ENCODE results near the gene GJA3. TPM values are rescaled to one million over a fixed set of nuclear protein-coding genes. Genes with fewer than 3 reads are reported as not detected.

GJA3 gene
- total and polyA plus RNA-seq, 12 donors = 4.0 to 30.1 (median 18.3) TPM

DNA sequence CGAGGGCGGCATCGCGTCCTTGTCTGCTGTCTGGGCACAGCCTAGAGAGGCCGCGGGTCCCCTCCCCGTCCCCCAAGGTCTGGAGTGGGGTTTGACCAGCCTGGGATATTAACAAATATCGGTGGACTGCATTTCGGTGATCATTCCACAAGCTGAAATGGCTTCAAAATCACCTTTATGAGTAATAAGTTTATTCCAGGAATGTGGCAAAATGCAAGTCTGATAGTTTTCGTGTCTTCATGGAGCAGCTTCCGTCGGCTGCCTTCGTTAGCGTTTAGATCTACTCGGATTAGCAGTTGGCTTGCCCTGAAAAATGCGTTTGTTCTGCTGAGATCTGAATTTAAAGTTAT is 1.1 kb upstream of the GJA3 start:
- intact Hi-C loops (cut with DNase I) = loop anchor here (2.0 to 10.0 kb wide), 12 partner anchors 21 to 177 kb away; no protein-coding TSS in a partner anchor
- peak overlapping the region in 9 of 10 donors; percentile 68 to 89 (median 80) for H3K27ac ChIP-seq
- peaks cover 0 to 23% (median 12%) of the 10 kb centered on the region in 9 donors for H3K4me1 ChIP-seq
- H3K4me3 ChIP-seq = peak overlapping the region in 9 of 10 donors; percentile 49 to 66 (median 63)
- TF ChIP-seq, protein P1, sequence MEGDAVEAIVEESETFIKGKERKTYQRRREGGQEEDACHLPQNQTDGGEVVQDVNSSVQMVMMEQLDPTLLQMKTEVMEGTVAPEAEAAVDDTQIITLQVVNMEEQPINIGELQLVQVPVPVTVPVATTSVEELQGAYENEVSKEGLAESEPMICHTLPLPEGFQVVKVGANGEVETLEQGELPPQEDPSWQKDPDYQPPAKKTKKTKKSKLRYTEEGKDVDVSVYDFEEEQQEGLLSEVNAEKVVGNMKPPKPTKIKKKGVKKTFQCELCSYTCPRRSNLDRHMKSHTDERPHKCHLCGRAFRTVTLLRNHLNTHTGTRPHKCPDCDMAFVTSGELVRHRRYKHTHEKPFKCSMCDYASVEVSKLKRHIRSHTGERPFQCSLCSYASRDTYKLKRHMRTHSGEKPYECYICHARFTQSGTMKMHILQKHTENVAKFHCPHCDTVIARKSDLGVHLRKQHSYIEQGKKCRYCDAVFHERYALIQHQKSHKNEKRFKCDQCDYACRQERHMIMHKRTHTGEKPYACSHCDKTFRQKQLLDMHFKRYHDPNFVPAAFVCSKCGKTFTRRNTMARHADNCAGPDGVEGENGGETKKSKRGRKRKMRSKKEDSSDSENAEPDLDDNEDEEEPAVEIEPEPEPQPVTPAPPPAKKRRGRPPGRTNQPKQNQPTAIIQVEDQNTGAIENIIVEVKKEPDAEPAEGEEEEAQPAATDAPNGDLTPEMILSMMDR (IDR thresholded peaks at IDR 0.05) = no peak
- no peaks in the 10 kb centered on the region for H3K36me3 ChIP-seq
- H3K27me3 ChIP-seq = peaks cover 0 to 84% (median 69%) of the 10 kb centered on the region in 7 donors
- 36 to 45% methylated on average over 16 of the region's 16 CpGs for WGBS, 2 donors
- DNase-seq = no peak
- H3K9me3 ChIP-seq = no peaks in the 10 kb centered on the region
- ATAC-seq = peak in 3 of 8 donors; percentile 12 to 32 (median 12)

DNA sequence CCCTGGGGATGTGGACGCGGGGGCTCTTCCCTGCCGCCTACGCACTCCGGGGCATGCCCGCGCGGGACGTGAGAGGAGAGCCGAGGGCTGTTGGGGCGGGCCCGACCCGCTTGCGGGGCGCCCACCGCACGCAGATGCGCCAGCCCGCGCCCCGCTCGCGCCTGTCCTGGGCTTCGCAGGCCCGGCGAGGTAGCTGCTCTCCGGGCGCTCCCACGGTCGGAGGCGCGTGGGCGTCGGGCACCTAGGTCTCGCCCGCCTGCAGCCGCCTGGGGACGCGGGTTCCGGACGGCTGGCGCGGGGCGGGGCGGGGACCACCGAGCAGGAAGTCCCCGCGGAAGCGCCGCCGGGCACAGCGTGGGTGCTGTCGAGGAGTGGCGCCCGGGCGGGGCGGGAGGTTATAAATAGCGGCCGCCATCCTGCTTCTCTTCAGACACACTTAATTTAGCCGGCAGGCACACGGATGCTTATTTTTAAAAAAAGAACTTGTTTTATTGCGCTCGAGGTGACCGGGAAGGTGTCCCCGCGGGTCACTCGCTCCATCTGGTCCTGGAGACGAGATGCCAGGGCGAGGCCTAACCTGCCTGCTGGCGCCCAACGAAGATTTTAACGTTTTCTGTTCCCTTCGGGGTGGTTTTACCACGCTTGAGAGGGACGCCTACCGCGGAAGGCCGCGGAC is 561 bp upstream of the GJA3 start:
- 1 to 3% methylated on average over 76 to 79 of the region's 79 CpGs for WGBS, 2 donors
- Histone ChIP-seq H3K36me3 (no peaks in the 10 kb centered on the region), H3K27ac (peak overlapping the region; percentile 19 to 89 (median 79)), H3K27me3 (peaks cover 0 to 89% (median 74%) of the 10 kb centered on the region in 7 donors), H3K4me3 (peak overlapping the region; percentile 33 to 66 (median 62)), H3K9me3 (no peaks in the 10 kb centered on the region), H3K4me1 (peaks cover 0 to 23% (median 12%) of the 10 kb centered on the region in 9 donors)
- intact Hi-C loops (cut with DNase I) = loop anchor here (2.0 to 10.0 kb wide), 9 partner anchors 21 to 177 kb away; no protein-coding TSS in a partner anchor
- DNase-seq (peak in 1 of 2 donors; percentile 50), ATAC-seq (peak; percentile 64 to 80 (median 72))
- TF ChIP-seq, protein P1 (IDR thresholded peaks at IDR 0.05) = no peak

DNA sequence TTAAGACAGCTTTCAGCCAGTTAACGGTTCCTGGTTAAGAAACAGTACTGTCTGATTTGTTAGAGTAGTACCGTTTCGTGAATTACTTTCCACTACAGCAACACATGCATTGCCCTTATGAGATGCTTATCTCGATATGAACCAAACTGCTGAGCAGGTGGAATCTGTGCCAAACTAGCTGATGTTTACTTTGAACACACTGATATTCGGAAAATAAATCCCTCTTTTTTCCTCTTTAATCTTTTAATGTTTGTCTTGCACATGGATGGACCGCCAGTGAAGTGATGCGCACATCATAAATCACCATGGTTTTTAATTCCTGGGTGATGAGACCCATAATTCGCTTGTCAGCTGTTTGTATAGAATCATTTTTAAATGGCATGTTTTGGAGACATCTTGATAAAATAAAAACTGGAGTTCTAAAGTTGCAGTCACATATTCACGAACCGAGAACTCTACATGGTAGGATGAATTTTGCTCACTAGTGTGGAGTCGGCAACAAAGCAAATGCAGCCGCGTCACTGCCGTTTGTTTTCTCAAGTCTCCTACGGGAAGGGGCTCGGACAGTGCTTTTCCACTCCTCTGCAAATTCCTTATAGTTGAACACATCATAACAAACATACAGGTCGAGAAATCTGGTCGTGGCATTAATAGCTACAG is 1.1 kb downstream of the GJA3 start:
- WGBS, 2 donors = 20 to 22% methylated on average over 18 of the region's 18 CpGs
- Histone ChIP-seq H3K36me3 (no peaks in the 10 kb centered on the region), H3K27ac (peak overlapping the region in 9 of 10 donors; percentile 68 to 89 (median 80)), H3K27me3 (peaks cover 0 to 94% (median 85%) of the 10 kb centered on the region in 7 donors), H3K4me1 (peaks cover 0 to 23% (median 12%) of the 10 kb centered on the region in 9 donors), H3K4me3 (peak overlapping the region in 9 of 10 donors; percentile 49 to 66 (median 63)), H3K9me3 (no peaks in the 10 kb centered on the region)
- TF ChIP-seq, protein P1 (IDR thresholded peaks at IDR 0.05) = no peak
- no peak for DNase-seq
- intact Hi-C loops (cut with DNase I) = loop anchor here (1.0 to 10.0 kb wide), 10 partner anchors 19 to 175 kb away; no protein-coding TSS in a partner anchor
- ATAC-seq = no peak

DNA sequence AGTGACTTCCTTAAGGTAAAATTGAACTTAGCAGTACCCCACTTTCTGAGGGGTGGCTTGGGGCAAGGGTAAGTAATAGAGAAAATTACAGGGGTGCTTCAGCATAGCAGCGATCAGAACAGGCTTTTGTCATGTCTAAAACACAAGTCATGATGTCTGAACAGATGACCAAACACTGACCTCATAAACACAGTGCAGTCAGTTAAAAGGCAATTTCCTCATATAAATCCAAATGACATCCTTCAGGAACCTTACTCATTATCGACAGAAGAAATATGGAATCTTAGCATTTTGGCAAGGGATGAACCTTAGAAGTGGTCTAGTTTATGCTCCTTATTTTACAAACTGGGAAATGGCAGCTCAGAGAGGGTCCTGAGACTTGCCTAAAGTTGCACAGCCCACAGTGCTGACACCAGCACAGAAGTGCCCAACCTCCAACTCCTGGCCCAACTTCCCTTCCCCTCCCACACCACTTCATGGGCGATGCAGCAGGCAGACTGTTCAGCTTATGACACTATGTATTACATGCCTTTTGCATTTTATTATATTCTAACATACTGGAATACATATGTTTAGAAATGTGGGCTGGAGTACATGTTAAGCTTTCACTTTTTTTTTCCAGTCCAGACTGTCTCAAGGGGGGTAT is 3.6 kb downstream of the GJA3 start:
- Histone ChIP-seq H3K27me3 (peaks cover 0 to 92% (median 76%) of the 10 kb centered on the region in 7 donors), H3K4me3 (no peak overlapping the region), H3K36me3 (no peaks in the 10 kb centered on the region), H3K27ac (no peak overlapping the region), H3K4me1 (peaks cover 0 to 23% (median 12%) of the 10 kb centered on the region in 9 donors), H3K9me3 (no peaks in the 10 kb centered on the region)
- intact Hi-C loops (cut with DNase I) = no loop called here
- WGBS, 2 donors = 38 to 47% methylated on average over 3 of the region's 3 CpGs
- ATAC-seq (no peak), DNase-seq (no peak)
- TF ChIP-seq, protein P1 (IDR thresholded peaks at IDR 0.05) = no peak
